IPS-NIHi7 (cell line): ENCODE results near the gene GABRQ.

Experiments
- DNase-seq: peaks from one replicate; pipeline ENCODE4 v3.0.0; 2012; ENCODE audit warnings: mixed read lengths; ENCODE audit errors: extremely low spot score

GABRQ gene

GRCh38 chrX:152637649-152638442, at the start of gene GABRQ:
TSS of gene GABRQ (plus strand) at chrX:152637895. CDS start at chrX:152638203, 308 bp downstream.
- peak; percentile 77 for DNase-seq

- DNase-seq, result no peak
Measured at GRCh38 chrX:152588206-152588605, 49.5 kb upstream of the GABRQ start.

DNA sequence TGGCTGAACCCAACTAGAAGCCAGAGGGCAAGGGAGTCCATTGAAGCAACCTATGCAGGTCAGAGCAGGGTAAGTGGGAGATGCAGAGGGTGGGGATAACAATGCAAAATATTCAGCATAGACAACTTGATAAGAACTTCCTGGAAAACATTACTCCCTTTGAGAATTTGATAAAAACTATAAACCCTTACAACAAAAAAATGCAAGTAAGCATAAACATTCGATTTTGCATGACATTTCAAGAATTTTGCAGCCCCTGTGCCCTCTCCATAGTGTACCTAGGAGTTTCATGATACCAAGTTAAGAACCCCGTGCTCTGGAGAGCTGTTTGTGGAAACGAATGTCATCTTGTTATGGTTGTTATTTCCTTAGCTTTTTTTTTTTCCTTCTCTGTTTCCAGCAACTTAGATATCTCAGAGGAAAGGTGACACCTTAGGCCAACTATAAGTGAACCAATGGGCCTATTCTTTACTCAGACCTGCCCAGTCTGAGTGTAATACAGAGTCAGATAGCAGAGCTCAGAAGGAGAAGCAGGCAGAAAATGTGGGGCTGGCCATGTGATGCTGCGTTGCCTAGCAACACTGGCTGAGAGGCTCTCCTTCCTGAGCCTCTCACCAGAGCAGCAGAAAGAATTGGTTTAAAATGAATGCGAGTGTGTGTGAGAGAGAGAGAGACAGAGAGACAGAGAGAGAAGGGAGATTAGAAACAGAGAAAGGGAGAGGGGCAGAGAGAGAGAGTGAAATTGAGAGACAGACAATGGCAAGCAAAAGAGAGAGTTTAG, 36.7 kb upstream of the GABRQ start:
- no peak for DNase-seq

- peak; percentile 18 for DNase-seq
Measured at GRCh38 chrX:152601848-152602616, 35.7 kb upstream of the GABRQ start.

GRCh38 chrX:152614791-152615190, 22.9 kb upstream of the GABRQ start:
- DNase-seq, result no peak

DNA sequence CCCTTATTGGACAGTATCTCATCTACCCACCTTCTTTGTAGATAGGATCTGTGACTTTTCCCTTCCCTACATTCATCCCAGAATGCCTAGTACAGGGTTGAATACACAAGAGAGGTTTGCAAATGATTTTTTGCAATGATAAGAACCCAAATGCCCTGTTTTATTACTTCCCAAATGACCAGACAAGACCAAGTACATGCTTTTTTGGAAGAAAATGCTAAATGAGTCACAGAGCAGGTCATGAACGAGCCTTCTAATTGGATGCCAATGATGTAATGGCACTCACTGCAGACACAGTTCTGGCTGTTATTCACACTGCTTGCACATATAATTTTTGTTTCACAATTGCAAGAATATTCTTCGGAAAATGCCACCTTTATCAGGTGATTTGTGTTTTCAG, 17.8 kb upstream of the GABRQ start:
- DNase-seq, result no peak

- peak; percentile 43 for DNase-seq
Measured at GRCh38 chrX:152632445-152633097, 5.1 kb upstream of the GABRQ start.

- DNase-seq, result peak; percentile 43
Measured at GRCh38 chrX:152635941-152636340, 1.8 kb upstream of the GABRQ start.

DNA sequence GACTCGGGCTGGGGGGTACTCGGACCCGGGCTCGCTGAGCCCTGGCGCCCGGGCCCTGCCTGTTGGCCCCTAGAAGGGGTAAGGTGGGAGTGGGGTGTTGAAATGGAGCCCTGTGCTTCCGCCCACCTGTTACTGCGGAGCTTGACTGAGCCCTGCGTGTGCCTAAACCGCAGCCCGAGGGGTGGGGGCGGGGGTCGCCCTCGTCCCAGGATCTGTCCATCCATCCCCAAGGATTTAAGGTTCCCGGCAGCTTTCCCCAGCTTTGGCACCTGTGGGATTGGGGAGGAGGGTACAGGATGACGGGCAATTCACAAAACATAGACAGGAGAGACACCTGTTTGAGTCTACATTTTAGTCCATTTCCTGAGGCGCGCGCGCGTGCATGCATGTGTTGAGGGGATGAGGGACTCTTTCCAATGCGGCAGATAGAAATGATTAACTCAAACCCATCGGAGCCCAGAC, 779 bp downstream of the GABRQ start:
- no peak for DNase-seq

- no peak for DNase-seq
Measured at GRCh38 chrX:152639426-152639825, 1.7 kb downstream of the GABRQ start.

DNA sequence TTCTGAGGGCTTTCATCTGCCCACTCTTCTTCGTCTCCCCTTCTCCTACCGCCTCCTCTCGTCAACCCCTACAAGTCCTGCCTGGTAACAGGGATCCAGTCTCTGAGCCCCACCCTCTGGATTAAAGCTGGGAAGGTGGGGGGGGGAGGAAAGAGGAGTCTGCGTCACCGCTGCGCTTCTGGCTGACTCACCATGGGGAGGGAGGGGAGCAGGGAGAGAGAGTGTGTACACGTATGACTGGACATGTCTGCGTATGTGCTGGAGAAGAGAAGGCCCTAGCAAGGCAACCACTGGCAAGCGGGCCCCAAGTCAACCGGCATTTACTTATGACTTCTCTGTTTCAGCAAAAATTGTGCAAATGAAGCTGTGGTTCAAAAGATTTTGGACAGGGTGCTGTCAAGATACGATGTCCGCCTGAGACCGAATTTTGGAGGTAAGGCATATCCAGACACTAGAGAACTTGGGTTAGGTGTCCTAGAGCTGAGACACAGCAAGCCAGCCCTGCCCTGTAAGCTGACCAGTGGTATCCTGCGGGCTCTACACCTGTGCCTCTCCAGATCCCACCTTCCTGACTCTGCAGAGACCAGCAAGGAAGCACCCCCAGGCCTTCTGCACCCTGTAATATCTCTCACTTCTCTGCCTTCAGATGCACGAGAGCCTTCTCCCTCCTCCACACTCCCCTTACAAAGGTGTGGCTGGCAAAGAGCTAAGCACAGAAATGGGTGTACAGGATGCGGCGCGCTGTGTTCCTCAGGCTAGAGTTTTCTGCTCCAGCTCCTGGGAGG, 2.5 kb downstream of the GABRQ start:
- DNase-seq, result no peak

DNA sequence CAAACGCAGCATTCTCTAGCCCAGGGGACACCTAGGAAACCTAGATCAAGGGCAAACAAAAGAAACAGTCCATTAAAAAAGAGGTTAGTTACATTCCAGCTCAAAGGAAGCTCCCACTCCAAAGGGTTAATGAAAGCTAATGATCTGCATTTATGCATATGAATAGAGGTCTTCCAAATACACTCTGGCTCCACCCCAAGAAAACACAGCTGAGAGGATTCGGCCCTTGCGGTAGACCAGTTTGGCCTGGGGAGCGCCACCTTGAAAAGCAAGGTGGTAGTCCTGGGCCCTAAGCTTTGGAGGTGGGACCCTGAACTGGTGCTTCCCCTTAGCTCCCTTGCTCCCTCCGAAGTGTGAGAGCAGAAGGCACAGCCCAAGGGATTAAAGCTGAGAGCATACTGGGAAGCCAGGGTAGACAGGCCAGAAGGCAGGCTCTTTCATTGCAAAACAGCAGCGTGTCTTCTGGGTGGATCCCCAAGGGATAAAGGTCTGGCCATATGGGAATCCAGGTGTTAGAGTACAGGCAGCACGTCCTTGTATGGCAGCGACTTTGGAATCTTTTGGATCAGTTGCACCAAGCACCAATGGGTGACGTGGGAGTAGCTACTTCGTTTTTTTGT, 3.7 kb downstream of the GABRQ start:
- peak; percentile 29 for DNase-seq

GRCh38 chrX:152641996-152642395, 4.3 kb downstream of the GABRQ start:
- DNase-seq, result peak; percentile 42

GRCh38 chrX:152642931-152643564, 5.4 kb downstream of the GABRQ start:
- DNase-seq, result no peak

DNA sequence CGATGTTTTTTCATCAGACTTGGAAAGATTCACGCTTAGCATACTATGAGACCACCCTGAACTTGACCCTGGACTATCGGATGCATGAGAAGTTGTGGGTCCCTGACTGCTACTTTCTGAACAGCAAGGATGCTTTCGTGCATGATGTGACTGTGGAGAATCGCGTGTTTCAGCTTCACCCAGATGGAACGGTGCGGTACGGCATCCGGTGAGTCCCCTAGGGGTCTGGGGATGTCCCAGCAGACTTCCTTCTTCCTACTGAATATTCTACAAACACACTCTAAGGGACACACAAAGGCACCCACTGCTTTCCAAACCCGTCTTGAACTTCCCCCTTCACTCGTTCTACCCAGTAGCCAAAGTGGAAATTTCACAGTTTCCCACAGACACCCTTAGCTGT, 9.3 kb downstream of the GABRQ start:
- no peak for DNase-seq

DNA sequence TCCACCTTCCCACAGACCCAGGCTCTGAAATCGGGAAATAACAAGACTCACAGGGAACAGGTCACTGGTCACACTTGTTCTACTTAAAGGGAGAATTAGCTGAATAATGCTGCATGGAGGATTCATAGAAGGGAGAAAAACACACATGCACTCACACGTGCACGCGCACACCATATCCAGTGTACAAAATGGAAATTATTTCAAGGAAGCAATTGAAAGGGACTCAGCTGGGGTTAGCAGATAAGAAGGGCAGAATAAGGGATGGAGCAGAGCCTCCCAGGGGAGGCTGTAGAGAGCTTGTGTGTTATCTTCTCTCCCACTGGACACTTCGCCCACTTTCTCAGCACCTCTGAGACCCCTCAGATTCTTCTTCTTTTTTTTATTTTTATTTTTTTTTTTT, 10.3 kb downstream of the GABRQ start:
- DNase-seq, result no peak

- DNase-seq, result no peak
Measured at GRCh38 chrX:152652060-152652459, 14.4 kb downstream of the GABRQ start.

GRCh38 chrX:152652467-152652866, 14.8 kb downstream of the GABRQ start:
- no peak for DNase-seq

DNA sequence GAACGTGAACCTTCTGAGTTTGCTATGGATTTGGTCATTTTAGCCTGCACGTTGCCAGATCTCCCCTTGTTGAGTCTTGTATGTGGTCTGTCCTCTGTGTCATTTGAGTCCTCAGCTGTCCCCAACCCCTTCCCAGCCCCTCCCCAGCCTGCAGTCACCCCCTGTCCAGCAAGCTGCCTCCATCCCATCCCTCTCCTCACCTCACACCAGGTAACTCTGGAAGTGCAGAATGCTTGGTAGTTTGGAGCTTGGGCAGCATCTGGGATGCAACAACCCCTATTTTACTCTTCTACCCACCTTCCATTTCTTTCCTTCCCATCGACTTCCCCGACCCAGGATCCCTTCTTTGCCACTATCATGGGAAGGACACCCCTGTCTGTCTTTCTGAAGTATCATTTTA, 18.4 kb downstream of the GABRQ start:
- DNase-seq, result no peak

- DNase-seq, result no peak
Measured at GRCh38 chrX:152656890-152657289, 19.2 kb downstream of the GABRQ start.
